Neuron (in vitro differentiated cells): Measurements from ENCODE around the gene CNTNAP2.

ENCODE experiments used
- H2AFZ ChIP-seq: one replicate; pipeline ENCODE4 v1.6.1; 2013; ENCODE audit warnings: low read depth, mild to moderate bottlenecking, inconsistent platforms, low read length, moderate library complexity
- H3K27me3 ChIP-seq: one replicate; pipeline ENCODE4 v1.6.1; 2013; ENCODE audit warnings: low read length; ENCODE audit not compliant: insufficient read depth
- H3K36me3 ChIP-seq: one replicate; pipeline ENCODE4 v1.6.1; 2013; ENCODE audit warnings: low read length; ENCODE audit not compliant: insufficient read depth
- H3K4me1 ChIP-seq: one replicate; pipeline ENCODE4 v1.6.1; 2013; ENCODE audit warnings: low read length; ENCODE audit not compliant: insufficient read depth
- H3K4me3 ChIP-seq: 2 replicates; pipeline ENCODE4 v1.5.1; 2013; ENCODE audit warnings: mild to moderate bottlenecking, low read length, moderate library complexity
- H3K9me3 ChIP-seq: one replicate; pipeline ENCODE4 v1.6.1; 2013; ENCODE audit warnings: low read length

The CNTNAP2 gene

DNA sequence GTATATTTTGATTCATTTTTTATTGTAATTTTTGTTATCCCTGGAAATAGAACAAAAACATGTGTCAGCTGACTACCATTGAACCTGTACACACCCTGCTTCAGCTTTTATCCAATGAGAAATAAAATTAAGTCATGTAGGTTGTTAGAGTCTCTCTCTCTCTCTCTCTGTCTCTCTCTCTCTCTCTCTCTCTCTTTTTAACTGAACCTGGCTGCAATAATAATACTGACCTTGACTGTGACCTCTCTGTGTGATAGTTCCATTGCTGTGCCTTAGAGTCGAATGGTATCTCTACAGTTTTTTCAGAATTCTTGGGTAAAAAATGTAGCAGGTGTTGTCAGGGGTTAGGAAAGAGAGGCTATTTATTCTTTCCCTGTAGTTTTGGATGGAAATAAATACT lies 637.8 kb downstream of the CNTNAP2 start:
- Histone ChIP-seq H3K4me1 (no peaks in the 10 kb centered on the region), H3K9me3 (no peaks in the 10 kb centered on the region), H2AFZ (no peak overlapping the region), H3K36me3 (no peaks in the 10 kb centered on the region), H3K4me3 (no peak overlapping the region), H3K27me3 (no peaks in the 10 kb centered on the region)

DNA sequence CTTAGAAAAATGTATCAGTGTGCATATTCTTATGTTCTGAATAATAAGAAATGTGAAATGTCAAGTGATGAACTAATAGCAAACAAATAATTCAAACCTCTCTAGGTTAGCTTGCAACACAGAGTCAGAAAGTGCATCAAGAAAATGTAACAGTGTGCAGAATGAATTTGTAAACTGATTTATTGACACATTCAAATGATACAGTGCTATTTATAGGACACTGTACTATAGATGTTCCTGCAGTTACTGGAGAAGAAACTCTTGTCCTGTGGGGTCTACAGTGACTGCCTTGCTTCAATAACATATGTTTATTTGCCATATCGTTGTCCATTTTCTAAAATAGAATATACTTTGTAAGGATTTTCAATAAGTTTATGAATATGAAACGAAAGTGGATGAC lies 639.0 kb downstream of the CNTNAP2 start:
- Histone ChIP-seq H3K4me1 (no peaks in the 10 kb centered on the region), H3K4me3 (no peak overlapping the region), H3K27me3 (no peaks in the 10 kb centered on the region), H3K36me3 (no peaks in the 10 kb centered on the region), H3K9me3 (no peaks in the 10 kb centered on the region), H2AFZ (no peak overlapping the region)

DNA sequence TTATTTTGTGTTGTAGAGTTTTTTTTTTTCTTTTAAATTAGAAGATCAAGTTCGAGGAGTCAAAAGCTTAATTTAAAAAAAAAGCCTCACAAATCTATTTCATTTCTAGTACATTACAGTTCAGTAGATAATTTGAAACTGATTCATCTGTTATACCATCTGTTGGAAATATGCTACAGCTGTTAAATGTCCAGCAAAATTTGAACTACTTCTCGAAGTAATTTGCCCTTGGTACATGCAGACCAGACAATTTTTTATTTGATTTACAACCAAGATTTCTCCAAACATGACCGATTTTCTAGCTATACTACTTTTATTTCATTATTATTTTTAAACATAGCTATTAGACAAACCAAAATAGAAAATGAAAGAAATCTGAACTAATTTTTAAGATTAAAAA lies 647.9 kb downstream of the CNTNAP2 start:
- Histone ChIP-seq H3K27me3 (no peaks in the 10 kb centered on the region), H3K36me3 (no peaks in the 10 kb centered on the region), H2AFZ (no peak overlapping the region), H3K9me3 (no peaks in the 10 kb centered on the region), H3K4me1 (no peaks in the 10 kb centered on the region), H3K4me3 (no peak overlapping the region)

DNA sequence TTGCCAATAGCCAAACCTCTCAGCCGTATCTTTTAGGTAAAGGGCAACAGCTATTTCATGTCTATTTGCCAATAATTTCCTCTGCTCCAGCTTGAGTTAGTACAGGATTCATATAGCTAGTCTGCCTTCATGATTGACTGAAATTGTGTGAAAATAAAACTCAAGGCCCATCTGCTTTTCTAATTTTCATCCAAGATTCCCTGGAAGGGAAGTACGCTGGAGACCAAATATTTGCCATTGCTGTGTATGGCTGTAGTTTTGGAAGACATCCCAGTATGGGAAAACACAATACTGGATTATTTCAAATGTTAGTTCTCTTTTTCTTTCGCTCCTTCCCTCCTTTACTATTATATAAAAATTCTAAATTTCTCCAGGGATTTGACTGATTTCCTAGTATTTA lies 652.4 kb downstream of the CNTNAP2 start:
- no peak overlapping the region for H3K4me3 ChIP-seq
- H3K27me3 ChIP-seq: no peaks in the 10 kb centered on the region
- no peak overlapping the region for H2AFZ ChIP-seq
- H3K9me3 ChIP-seq: no peaks in the 10 kb centered on the region
- H3K4me1 ChIP-seq: no peaks in the 10 kb centered on the region
- no peaks in the 10 kb centered on the region for H3K36me3 ChIP-seq

DNA sequence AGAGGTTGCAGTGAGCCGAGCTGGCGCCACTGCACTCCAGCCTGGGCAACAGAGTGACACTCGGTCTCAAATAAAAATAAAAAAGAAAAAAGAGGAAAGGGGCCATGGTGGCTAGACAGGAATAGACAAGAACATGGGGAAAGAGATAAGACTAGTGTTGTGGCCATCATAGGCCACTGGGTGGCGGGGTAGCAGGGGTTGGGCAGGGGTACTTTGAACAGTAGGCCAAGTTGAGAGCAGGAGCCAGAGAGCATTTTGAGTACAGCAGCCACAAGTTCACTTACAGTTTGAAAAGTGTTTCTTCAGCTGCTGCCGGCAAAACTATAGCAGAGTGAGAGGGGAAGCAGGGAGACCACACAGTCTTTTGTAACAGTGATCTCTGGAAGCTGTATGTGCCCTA lies 656.0 kb downstream of the CNTNAP2 start:
- Histone ChIP-seq H3K27me3 (no peaks in the 10 kb centered on the region), H3K36me3 (no peaks in the 10 kb centered on the region), H2AFZ (no peak overlapping the region), H3K4me1 (no peaks in the 10 kb centered on the region), H3K9me3 (no peaks in the 10 kb centered on the region), H3K4me3 (no peak overlapping the region)

DNA sequence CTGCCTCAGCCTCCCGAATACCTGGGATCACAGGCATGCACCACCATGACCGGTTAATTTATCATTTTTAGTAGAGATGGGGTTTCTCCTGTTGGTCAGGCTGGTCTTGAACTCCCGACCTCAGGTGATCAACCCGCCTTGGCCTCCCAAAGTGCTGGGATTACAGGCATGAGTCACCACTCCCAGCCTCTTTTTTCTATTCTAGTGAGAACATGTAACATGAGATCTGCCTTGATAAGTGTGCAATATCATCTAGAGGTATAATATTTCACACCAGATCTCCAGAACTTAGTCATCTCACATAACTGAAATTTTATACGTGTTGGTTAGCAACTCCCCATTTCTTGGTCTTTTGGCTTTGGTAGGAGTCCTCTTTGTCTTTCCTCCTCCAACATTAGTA lies 656.9 kb downstream of the CNTNAP2 start:
- Histone ChIP-seq H3K36me3 (no peaks in the 10 kb centered on the region), H3K4me1 (no peaks in the 10 kb centered on the region), H3K9me3 (no peaks in the 10 kb centered on the region), H2AFZ (no peak overlapping the region), H3K4me3 (no peak overlapping the region), H3K27me3 (no peaks in the 10 kb centered on the region)

DNA sequence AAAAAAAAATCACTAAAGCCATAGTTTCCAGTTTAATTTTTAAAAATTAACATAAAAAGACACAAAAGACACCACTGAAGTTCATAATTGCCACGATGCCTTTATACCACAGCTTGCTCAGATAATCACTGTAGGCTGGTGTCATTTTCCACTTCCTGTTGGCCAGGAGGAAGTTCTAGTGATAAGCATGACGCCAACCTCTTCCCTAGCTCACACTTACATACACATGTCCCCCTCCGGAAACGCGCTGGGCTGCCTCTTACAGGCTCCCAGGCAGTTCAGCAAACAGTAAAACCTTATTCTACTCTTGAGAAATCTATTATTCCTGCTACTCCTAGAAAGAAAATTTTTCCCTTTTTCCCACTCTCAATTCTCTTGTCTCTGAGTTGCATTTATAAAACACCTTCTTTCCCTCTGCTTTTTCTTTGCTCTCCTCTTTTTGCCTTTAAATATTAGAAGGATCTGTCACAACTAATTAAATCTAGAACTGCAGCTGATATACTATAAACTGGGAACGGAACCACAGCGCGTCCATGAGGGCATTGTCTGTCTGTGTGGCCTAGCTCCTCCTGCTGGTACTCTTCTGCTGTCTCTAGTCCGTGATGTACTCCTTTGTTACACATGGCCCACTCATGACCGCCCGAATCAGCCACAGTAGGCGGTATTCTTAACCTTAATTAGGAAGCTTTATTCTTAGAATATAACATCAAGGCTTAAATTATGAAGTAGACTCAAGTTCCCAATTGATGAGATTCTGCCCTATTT lies 664.9 kb downstream of the CNTNAP2 start:
- Histone ChIP-seq H3K36me3 (no peaks in the 10 kb centered on the region), H3K4me3 (no peak overlapping the region), H3K9me3 (no peaks in the 10 kb centered on the region), H2AFZ (no peak overlapping the region), H3K4me1 (no peaks in the 10 kb centered on the region), H3K27me3 (no peaks in the 10 kb centered on the region)

DNA sequence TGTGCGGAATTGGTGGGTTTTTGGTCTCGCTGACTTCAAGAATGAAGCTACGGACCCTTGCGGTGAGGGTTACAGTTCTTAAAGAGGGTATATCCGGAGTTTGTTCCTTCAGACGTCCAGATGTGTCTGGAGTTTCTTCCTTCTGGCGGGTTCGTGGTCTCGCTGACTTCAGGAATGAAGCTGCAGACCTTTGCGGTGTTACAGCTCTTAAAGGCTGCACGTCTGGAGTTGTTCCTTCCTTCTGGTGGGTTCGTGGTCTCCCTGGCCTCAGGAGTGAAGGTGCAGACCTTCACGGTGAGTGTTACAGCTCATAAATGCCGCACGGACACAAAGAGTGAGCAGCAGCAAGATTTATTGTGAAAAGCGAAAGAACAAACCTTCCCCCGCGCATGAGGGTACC lies 670.7 kb downstream of the CNTNAP2 start:
- Histone ChIP-seq H2AFZ (no peak overlapping the region), H3K9me3 (no peaks in the 10 kb centered on the region), H3K4me1 (no peaks in the 10 kb centered on the region), H3K36me3 (no peaks in the 10 kb centered on the region), H3K27me3 (no peaks in the 10 kb centered on the region), H3K4me3 (no peak overlapping the region)

DNA sequence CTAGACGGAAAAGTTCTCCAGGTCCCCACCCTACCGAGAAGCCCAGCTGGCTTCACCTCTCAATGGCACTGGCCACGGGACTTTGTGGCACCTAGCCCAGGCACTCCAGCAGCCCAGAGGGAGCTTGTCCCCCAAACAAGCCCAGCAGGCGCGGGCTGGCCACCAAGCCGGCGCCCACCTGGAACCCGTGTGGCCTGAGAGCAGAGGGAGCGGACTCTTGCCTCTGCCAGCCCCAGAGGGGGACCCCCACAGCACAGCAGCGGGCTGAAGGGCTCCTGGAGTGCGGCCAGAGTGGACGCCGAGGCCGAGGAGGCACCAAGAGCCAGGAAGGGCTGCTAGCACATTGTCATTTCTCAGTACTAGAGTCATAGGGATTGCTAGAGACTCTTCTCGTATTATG lies 671.4 kb downstream of the CNTNAP2 start:
- H3K4me3 ChIP-seq: no peak overlapping the region
- no peaks in the 10 kb centered on the region for H3K4me1 ChIP-seq
- no peaks in the 10 kb centered on the region for H3K27me3 ChIP-seq
- H3K36me3 ChIP-seq: no peaks in the 10 kb centered on the region
- H3K9me3 ChIP-seq: no peaks in the 10 kb centered on the region
- no peak overlapping the region for H2AFZ ChIP-seq

DNA sequence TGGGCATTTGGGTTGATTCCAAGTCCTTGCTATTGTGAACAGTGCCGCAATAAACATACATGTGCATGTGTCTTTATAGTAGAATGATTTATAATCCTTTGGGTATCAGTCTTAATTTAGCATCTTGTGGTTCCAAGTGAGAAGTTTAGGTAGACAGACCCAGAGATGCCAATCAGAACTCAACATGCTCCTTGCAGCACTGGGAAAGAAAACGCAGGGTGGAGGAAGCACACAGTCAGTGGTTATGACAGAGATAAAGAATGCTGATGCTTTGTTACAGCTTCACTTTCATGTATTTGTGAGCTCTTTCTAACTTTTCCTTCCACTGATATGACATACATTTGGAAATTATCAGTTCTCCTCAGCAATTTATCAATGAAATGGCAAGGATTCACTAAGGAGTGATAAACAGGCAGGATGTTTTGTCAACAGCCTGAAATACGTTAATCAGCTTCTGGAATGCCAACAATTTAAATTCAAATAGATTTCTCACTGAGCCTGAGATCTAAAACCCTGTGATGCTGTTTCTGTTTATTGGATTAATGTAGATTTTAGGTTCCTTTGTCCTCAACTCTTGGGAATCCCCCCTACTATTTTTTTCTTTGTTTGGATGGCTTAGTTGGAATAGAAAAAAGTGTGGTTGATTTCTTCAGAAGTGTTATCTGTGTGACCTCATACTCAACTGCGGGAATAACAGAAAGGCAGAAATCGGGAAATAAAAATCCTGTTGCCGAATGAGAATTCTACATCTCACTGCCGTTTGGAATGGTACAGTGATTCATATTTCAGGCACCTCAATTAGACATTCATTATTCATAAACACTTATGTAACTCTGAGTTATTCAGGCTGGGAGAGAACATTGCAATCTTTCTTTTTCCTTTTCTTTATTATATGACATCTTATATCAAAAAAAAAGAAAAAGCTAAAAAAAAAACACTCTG lies 675.0 kb downstream of the CNTNAP2 start:
- Histone ChIP-seq H3K4me3 (no peak overlapping the region), H2AFZ (no peak overlapping the region), H3K9me3 (no peaks in the 10 kb centered on the region), H3K36me3 (no peaks in the 10 kb centered on the region), H3K4me1 (no peaks in the 10 kb centered on the region), H3K27me3 (no peaks in the 10 kb centered on the region)

DNA sequence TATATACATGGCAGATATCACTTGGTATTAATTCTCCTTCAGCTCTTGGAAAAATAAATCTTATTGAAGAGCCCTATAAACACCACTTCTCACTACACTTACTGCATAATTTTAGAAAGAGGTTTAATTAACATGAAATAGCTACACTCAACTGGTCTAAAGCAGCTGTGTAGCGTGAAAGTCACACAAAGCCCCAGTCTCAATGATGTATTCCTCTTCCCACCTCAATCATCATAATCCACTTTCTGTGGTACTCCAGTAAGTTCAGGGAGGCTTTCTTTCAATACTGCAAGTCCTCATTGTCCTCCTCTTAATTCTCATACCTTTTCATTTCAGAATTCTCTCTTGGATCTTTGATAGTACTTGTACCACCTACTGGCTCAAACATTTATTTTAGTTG lies 688.0 kb downstream of the CNTNAP2 start:
- Histone ChIP-seq H3K27me3 (no peaks in the 10 kb centered on the region), H3K9me3 (no peaks in the 10 kb centered on the region), H2AFZ (no peak overlapping the region), H3K4me3 (no peak overlapping the region), H3K36me3 (no peaks in the 10 kb centered on the region), H3K4me1 (no peaks in the 10 kb centered on the region)

DNA sequence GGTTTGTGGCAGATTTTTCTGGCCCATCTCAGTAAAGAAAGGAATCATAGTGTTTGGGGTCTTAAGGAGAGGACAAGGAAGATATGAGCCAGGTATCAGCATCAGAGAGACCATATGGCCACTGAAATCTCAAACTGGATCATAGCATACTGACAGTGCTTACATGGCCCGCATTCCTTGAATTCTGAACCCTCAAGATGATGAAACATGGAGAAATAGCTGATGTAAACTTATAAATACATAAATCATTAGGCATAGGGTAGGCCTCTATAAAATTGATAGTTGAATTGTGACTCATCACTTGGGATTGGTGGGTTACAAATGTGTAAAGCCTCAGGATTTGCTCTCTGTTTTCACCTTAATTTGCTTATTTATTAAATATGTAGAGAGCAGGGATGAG lies 688.5 kb downstream of the CNTNAP2 start:
- Histone ChIP-seq H2AFZ (no peak overlapping the region), H3K9me3 (no peaks in the 10 kb centered on the region), H3K27me3 (no peaks in the 10 kb centered on the region), H3K4me1 (no peaks in the 10 kb centered on the region), H3K36me3 (no peaks in the 10 kb centered on the region), H3K4me3 (no peak overlapping the region)

DNA sequence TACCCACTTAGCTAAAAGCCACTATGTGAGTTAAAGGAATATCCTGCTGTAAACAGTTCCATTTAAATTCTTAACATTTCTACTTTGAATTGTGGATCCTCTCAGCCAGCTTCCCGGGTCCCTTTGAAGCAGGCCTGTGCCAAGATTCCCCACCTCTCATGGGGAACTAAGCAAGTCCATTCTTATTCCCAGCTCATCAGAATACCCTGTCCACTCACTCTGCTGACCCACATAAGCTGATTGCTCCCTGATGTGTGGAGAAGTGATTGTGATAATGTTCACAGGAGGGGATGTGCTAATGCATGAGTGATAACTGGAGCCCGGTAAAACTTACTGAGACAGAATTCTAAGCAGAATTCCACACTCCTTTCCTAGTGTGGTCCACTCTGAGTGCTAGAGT lies 709.7 kb downstream of the CNTNAP2 start:
- Histone ChIP-seq H3K36me3 (no peaks in the 10 kb centered on the region), H3K27me3 (no peaks in the 10 kb centered on the region), H3K4me3 (no peak overlapping the region), H3K4me1 (no peaks in the 10 kb centered on the region), H3K9me3 (no peaks in the 10 kb centered on the region), H2AFZ (no peak overlapping the region)
